Epithelial cell of prostate (primary cell): ENCODE results near the gene CNOT8.
"Not testable (repeated sequence)": the region's sequence is repeated elsewhere in the genome, so short reads cannot be mapped to it uniquely, and the experiment has no call there.

Source experiments
- DNase-seq: peaks from one replicate; pipeline ENCODE4 v3.0.0-alpha.2; 2011; ENCODE audit warnings: low read depth, low spot score
- H3K27ac ChIP-seq: fragments of 450-650 bp; 2 replicates; pipeline ENCODE4 v1.5.1; 2017; ENCODE audit warnings: mild to moderate bottlenecking

The CNOT8 gene

GRCh38 chr5:154858297-154858971, at the start of gene CNOT8:
CNOT8 (plus strand) TSS chr5:154858627; CDS start chr5:154863279, 4,652 bp downstream.
- H3K27ac ChIP-seq, result peak within 1 kb of the TSS; percentile 96
- peak; percentile 73 for DNase-seq

DNA sequence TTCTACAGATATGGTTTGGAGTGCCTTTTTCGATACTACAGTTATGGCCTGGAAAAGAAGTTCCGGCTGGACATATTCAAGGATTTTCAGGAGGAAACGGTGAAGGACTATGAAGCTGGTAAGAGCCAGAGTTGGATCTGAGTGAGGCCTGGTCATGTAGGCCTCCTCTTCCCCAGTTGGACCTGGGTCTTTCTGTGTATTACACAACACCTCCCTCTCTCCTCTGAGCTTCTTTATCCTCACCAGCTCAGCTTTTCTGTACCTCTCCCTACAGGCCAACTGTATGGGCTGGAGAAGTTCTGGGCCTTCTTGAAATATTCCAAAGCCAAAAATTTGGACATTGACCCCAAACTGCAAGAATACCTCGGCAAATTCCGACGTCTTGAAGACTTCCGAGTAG, 47.2 kb upstream of the CNOT8 start:
- no peak for DNase-seq
- H3K27ac ChIP-seq, result no peak overlapping the region

GRCh38 chr5:154811653-154812465, 46.6 kb upstream of the CNOT8 start:
- no peak overlapping the region for H3K27ac ChIP-seq
- DNase-seq, result no peak

DNA sequence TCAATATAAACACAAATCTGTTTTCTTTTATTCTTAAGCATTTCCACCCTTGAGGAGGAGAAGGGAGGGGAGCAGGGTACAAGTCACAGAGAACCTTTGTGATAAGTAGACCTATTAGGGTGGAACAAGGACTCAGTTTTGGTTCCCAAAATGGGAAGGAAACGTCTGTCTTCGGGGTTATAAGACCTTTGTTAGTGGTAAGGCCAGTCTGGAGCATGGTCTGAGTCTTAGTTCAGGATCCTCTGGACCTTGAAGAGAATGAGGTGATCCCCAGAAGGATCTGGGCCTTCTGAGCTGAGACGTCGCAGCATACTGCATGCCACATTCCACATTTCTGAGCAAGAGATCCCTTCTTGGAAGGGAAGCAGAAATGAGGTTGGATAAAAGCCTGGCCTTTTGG, 45.3 kb upstream of the CNOT8 start:
- DNase-seq, result no peak
- no peak overlapping the region for H3K27ac ChIP-seq

DNA sequence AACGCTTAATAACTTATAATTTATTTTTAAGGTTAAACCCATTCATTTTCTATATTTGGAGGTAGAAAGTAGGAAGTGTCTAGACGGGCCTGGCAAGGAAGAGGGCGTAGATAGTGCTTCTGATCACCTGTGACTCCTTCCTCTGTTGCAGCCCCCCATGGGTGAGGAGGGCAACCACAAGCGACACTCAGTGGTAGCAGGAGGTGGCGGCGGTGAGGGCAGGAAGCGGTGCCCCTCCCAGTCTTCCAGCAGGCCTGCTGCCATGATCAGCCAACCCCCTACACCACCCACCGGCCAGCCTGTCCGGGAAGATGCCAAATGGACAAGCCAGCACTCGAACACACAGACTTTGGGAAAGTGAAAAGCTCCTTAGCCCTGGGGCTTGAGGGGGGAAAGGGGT, 44.7 kb upstream of the CNOT8 start:
- no peak overlapping the region for H3K27ac ChIP-seq
- no peak for DNase-seq

- no peak for DNase-seq
- no peak overlapping the region for H3K27ac ChIP-seq
Measured at GRCh38 chr5:154815025-154815424, 43.4 kb upstream of the CNOT8 start.

DNA sequence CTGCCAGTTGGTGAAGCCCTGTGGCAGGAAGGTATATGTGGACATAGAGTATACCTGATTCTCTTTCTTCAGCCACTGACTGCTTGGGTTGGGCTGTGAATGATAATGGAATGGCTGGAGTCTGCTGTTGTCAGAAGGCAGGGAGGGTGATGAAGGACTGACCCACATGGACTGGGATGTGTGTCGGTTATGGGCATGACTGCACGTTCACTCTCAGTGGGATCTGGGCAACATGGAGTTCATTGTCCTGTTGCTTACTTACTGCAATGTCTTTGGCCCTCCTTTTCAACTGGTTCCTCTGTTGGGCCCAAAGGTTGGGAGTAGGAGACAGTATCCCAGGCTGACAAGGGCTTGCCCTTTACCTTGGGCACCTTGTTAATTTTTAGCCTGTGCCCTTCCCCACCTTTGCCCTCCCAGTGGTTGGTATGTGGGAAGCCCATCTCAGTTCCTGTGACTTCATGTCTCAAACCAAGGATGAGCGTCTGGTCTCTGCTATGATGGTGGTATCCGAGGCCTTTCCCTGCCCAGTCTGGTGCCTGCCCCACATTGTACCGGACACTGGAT, 42.7 kb upstream of the CNOT8 start:
- no peak for DNase-seq
- no peak overlapping the region for H3K27ac ChIP-seq

DNA sequence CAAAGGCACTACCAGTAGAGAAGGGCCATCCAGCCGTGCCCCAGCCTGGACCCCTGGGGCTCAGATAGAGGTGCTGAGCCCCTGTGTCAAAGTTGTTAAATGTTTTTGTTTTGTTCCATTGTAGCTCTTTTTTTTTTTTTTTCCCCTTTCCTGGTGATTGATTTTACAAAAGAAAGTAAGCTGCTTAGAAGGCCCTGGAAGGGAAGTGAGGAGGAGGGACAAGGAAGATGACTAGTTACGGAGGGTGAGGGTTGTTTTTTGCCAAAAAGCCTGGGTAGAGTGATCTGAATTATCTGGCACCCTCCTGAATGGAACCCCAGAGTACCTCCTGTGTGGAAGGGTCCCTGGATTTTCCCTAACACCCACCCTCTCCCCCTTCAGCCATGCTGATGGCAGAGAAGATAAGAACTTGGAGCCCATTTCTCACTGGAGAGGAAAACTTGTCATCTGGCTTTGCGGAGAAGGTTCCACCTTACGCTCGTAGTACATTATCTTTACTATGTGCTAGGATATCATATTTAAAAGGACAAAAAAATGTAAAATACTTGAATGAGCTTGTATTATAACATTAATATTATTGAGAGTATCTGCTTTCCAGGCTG, 41.4 kb upstream of the CNOT8 start:
- DNase-seq, result no peak
- no peak overlapping the region for H3K27ac ChIP-seq

DNA sequence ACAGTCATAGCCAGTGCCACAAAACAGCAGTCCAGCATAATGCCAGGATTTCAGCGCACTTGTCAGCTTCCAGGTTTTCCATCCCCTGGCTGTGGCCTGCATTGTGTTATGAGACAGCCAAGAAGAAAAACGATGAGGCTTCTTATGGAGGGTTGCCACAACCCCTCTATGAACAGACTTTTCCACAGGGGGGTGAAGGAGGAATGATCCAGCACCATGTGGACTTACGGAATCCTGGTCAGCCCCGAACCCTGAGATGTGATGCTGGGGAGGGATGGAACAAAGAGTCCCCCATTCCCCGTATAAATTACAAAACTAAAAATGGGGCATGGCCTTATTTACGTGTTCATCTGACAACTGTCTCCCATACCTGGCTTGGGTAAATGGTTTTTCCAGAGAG, 40.6 kb upstream of the CNOT8 start:
- DNase-seq, result no peak
- no peak overlapping the region for H3K27ac ChIP-seq

- DNase-seq, result no peak
- no peak overlapping the region for H3K27ac ChIP-seq
Measured at GRCh38 chr5:154818471-154819116, 39.8 kb upstream of the CNOT8 start.

DNA sequence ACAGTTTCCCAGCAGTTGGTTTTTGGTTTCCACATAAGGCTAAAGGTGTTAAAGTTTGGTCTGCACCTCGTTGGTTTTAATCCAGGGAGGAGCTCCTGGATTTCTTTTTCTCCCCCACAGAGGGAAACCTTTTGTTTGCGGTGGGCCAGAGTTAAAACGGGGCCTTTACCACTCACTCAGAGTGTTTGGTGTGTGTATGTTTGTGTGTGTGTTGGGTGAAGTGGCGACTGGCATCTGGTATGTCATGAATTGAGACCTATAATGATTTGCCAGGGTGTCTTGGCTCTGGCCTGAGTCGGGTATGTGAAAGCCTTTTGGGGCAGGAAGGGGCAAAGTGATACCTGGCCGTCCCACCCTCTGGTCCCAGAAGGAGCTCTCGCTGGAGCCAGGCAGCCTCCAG, 38.9 kb upstream of the CNOT8 start:
- H3K27ac ChIP-seq, result no peak overlapping the region
- DNase-seq, result no peak

DNA sequence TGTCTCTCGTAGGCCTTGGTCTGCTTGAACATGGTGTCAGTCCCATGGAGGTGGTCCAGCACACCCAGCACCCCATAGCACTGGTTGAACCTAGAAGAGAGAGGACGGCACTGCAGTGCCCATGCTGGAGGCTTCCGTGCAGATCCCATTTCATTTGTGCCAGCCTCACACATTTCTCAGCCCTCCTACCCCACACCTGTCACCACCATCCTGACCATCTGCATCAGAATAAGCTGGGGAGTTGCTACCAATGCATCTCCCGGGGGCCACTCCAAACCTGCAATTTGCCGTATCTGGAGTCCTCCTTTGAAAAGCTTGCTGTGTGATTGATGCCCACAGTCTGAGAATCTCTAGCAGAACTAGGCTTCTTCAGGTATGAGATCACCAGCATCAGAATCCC, 38.0 kb upstream of the CNOT8 start:
- H3K27ac ChIP-seq, result no peak overlapping the region
- no peak for DNase-seq

- not testable (repeated sequence) for H3K27ac ChIP-seq, DNase-seq
Measured at GRCh38 chr5:154822896-154823295, 35.5 kb upstream of the CNOT8 start.

GRCh38 chr5:154823605-154824004, 34.8 kb upstream of the CNOT8 start:
- H3K27ac ChIP-seq, result no peak overlapping the region

DNA sequence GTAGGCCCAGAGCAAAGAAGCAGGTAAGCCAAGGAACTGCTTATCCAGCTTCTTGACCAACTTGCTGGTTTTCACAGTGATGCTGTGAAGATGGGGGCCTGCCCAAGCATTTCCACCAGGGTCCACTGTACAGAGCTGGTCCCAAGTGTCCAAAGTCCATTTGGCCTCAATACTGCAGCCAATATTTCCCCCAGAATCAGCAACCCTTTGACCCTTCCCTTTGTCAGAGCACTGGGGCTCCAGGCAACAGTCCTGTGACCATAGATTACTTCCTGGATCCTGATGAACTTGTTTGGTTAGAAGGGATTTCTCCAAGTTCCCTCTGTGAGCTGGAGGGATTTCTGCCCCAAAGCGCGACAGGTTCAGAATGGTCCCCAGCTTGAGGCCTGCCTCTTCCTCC, 34.4 kb upstream of the CNOT8 start:
- no peak for DNase-seq
- no peak overlapping the region for H3K27ac ChIP-seq

More at GRCh38 chr5:154823605-154824004, 34.8 kb upstream of the CNOT8 start:
- DNase-seq, result no peak

DNA sequence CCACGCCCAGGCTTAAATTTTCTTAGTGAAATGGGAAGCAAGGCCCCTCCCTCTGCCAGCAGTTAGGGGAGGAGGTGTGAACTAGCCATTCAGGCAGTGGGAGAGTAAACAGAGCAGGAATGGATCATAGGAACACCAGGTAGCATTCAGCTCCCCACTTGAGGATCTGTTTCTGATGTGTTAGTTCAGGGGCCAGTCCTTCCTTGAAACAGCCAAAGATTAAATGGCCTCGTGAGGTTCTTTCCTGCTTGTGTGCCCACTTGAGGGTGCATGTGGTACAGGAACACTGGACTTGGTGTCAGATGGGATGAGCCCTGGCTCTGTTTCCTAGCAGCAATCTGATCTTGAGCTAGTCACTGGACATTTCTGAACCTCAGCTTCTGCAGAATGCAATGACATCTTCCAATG, 29.2 kb upstream of the CNOT8 start:
- peak overlapping the region; percentile 92 for H3K27ac ChIP-seq
- DNase-seq, result no peak

- H3K27ac ChIP-seq, result peak overlapping the region; percentile 92
- DNase-seq, result peak; percentile 88
Measured at GRCh38 chr5:154829589-154830218, 28.7 kb upstream of the CNOT8 start.

DNA sequence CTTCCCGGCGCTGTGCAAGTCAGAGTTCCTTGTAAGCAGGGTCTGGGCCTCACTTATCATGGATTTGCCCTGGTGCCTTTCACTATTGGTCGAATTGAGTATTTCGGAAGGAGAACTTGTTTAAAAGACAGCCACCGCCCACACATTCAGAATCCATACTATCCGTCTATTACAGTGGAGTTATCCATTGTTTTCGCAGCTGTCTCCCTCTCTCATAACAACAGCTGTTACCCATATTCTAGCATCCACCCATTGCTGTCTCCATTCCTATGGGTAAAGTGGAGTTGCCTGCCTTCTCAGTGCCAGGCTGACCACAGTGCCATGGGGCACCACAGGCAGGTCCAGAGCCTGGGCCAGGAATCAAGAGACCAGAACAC, 28.2 kb upstream of the CNOT8 start:
- no peak for DNase-seq
- H3K27ac ChIP-seq, result peak overlapping the region; percentile 92

DNA sequence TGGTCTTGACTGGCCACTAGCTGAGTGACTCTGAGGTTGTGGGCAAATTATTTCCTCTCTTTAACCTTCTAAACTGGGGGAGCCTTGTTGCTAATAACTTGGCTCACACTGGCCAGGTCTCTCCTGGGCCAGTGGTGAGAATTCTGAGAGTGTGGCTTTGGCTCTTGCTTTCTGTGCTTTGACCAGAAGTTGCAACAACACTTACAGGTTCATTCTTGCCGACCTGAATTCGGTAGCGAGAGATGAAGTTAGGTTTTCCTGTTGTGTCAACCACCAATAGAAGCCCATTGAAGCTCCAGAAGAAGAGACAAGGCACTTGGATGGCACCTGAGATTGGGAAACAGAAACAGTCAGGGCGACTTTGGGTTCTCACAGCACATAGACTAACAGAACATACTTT, 27.8 kb upstream of the CNOT8 start:
- H3K27ac ChIP-seq, result peak overlapping the region; percentile 92
- no peak for DNase-seq

DNA sequence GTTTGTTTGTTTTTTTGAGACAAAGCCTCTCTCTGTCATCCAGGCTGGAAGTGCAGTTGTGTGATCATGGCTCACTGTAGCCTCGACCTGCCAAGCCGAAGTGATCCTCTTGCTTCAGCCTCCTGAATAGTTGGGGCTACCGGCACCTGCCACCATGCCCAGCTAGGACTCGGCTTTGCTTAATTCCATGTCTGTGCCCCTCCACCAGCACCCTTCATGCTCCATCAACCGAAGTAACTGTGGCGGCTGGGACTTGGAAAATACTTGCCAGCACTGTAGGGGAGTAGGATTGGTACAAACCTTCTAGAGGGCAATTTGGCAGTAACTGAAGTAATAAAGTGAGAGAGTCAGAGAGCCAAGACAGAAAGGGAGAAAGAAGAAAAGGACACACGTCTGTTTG, 27.0 kb upstream of the CNOT8 start:
- DNase-seq, result no peak
- H3K27ac ChIP-seq, result no peak overlapping the region
